ENCODE measurements around the gene DCAF12. TPM values are rescaled to one million over a fixed set of nuclear protein-coding genes. Genes with fewer than 3 reads are reported as not detected.

The DCAF12 gene
- total RNA-seq, 1 experiment from 2014 or later: 40.2 TPM

DNA sequence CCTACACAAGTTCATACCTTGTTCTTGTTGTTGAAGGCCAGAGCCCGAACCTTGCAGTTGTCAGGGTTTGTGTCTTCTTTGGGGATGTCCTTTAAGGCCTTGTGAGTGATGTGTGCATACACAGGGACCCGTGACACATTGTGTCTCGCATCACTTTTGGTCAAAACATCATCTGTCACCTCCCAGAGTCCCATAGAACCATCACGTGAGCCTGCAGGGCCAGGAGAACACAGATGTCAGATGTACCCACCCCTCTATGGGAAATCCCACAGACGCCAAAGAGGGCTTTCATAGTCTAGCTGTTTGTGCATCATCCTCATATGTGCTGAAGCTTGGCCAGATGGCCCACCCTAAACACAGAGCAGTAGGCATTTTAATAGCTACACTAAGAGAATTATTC is 28.2 kb downstream of the DCAF12 start:
- no peak for ATAC-seq
- DNase-seq (ENCODE audit: low read depth, low spot score): no peak
- H3K79me2 ChIP-seq (ENCODE audit: insufficient read depth, low read length): no peaks in the 10 kb centered on the region
- no peaks in the 10 kb centered on the region for H3K4me1 ChIP-seq (ENCODE audit: control insufficient read depth in 1 of 2, insufficient read depth in 2 of 2, low read length in 2 of 2)
- intact Hi-C loops (cut with micrococcal nuclease): no loop called here
- no peak overlapping the region for H2AFZ ChIP-seq (ENCODE audit: low read depth, low read length, poor library complexity, severe bottlenecking)
- H3K9me3 ChIP-seq (ENCODE audit: control insufficient read depth in 1 of 2, insufficient read depth in 1 of 2, low read depth in 1 of 2, low read length in 2 of 2): no peaks in the 10 kb centered on the region
- H4K20me1 ChIP-seq (ENCODE audit: insufficient read depth): no peaks in the 10 kb centered on the region
- no peak overlapping the region for H3K4me3 ChIP-seq (replicated peaks in 1 of 2; ENCODE audit: low read depth in 1 of 2, low read length in 2 of 2)
- BruUV-seq (replicated peaks): no TSS peak
- H3K27ac ChIP-seq (ENCODE audit: low read depth, low read length): no peak overlapping the region
- TF ChIP-seq POLR2A (IDR thresholded peaks at IDR 0.05; ENCODE audit: borderline replicate concordance, extremely low read depth, insufficient read depth, insufficient read length): no peak
- TF ChIP-seq RAD21 (IDR thresholded peaks at IDR 0.05; ENCODE audit: low read depth): no peak
- TF ChIP-seq CEBPB (IDR thresholded peaks at IDR 0.05; ENCODE audit: low read depth): no peak
- TF ChIP-seq EZH2 (IDR thresholded peaks at IDR 0.05): no peak
- TF ChIP-seq, protein P1, sequence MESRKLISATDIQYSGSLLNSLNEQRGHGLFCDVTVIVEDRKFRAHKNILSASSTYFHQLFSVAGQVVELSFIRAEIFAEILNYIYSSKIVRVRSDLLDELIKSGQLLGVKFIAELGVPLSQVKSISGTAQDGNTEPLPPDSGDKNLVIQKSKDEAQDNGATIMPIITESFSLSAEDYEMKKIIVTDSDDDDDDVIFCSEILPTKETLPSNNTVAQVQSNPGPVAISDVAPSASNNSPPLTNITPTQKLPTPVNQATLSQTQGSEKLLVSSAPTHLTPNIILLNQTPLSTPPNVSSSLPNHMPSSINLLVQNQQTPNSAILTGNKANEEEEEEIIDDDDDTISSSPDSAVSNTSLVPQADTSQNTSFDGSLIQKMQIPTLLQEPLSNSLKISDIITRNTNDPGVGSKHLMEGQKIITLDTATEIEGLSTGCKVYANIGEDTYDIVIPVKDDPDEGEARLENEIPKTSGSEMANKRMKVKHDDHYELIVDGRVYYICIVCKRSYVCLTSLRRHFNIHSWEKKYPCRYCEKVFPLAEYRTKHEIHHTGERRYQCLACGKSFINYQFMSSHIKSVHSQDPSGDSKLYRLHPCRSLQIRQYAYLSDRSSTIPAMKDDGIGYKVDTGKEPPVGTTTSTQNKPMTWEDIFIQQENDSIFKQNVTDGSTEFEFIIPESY (IDR thresholded peaks at IDR 0.05; ENCODE audit: extremely low read depth, insufficient replicate concordance, low read length): no peak
- TF ChIP-seq TCF7L2 (IDR thresholded peaks at IDR 0.05; ENCODE audit: borderline replicate concordance, extremely low read depth, insufficient read depth, insufficient read length): no peak
- no peak for TF ChIP-seq CBX3 (IDR thresholded peaks at IDR 0.05; ENCODE audit: low read depth)
- no peak for TF ChIP-seq EGR1 (IDR thresholded peaks at IDR 0.05; ENCODE audit: low read depth)
- no peak for TF ChIP-seq SP1 (IDR thresholded peaks at IDR 0.05; ENCODE audit: low read depth)
- TF ChIP-seq, protein P2, sequence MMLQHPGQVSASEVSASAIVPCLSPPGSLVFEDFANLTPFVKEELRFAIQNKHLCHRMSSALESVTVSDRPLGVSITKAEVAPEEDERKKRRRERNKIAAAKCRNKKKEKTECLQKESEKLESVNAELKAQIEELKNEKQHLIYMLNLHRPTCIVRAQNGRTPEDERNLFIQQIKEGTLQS (IDR thresholded peaks at IDR 0.05): no peak
- no peak for TF ChIP-seq MAX (IDR thresholded peaks at IDR 0.05)
- TF ChIP-seq FOSL1 (IDR thresholded peaks at IDR 0.05; ENCODE audit: low read depth): no peak
- no peak for TF ChIP-seq SIN3A (IDR thresholded peaks at IDR 0.05; ENCODE audit: low read depth)
- no peak for TF ChIP-seq YY1 (IDR thresholded peaks at IDR 0.05; ENCODE audit: extremely low read depth, insufficient replicate concordance, low read depth, low read length)
- TF ChIP-seq CTCF (IDR thresholded peaks at IDR 0.05 in 2 of 3, conservative IDR thresholded peaks at IDR 0.05 in 1 of 3; ENCODE audit: borderline replicate concordance in 1 of 3, insufficient read depth in 1 of 3, low read depth in 2 of 3, low read length in 2 of 3): no peak
- TF ChIP-seq SRF (IDR thresholded peaks at IDR 0.05; ENCODE audit: low read depth): no peak
- no peak for TF ChIP-seq REST (IDR thresholded peaks at IDR 0.05; ENCODE audit: low read depth)
- no peak for TF ChIP-seq ZFX (IDR thresholded peaks at IDR 0.05)
- no peak for TF ChIP-seq EZH2phosphoT487 (IDR thresholded peaks at IDR 0.05; ENCODE audit: borderline replicate concordance)
- peaks cover 31 to 40% of the 10 kb centered on the region in 2 experiments; a peak in 3 of 4 replicates for H3K36me3 ChIP-seq (ENCODE audit: control insufficient read depth in 1 of 2, insufficient read depth in 2 of 2, low read length in 2 of 2)
- ChIA-PET CTCF (no interaction called here), POLR2A (interaction anchor here (0.6 kb wide), 1 partner anchor 72 kb away, joined by 3 read pairs; no protein-coding TSS in a partner anchor), RAD21 (ENCODE audit: low non-redundant PET in 1 of 2, low total read pairs in 2 of 2, uncharacterized antibody in 2 of 2, unreplicated experiment in 2 of 2) (no interaction called here)
- no peak overlapping the region for H3K9ac ChIP-seq (ENCODE audit: low read length)
- no peaks in the 10 kb centered on the region for H3K27me3 ChIP-seq (ENCODE audit: insufficient read depth, low read length)
- no peak overlapping the region for H3K4me2 ChIP-seq (ENCODE audit: low read length)
- H3K9me2 ChIP-seq (ENCODE audit: insufficient read depth): no peaks in the 10 kb centered on the region
